GM23248 (cell line): ENCODE measurements around the gene RAI1. TPM values are rescaled to one million over a fixed set of nuclear protein-coding genes. Genes with fewer than 3 reads are reported as not detected.
A peak's percentile ranks its signal among the peaks of the same experiment; 100 is the strongest.

Experiments
- DNase-seq: peaks from one replicate; pipeline ENCODE4 v3.0.0-alpha.2; 2015
- H2AFZ ChIP-seq: fragments of 200-600 bp; sonication (generic); 2 replicates; pipeline ENCODE4 v1.6.1; 2016; ENCODE audit warnings: antibody characterized with exemption
- H3F3A ChIP-seq: fragments of 200-600 bp; sonication (generic); 2 replicates; pipeline ENCODE4 v1.6.1; 2016; ENCODE audit warnings: mild to moderate bottlenecking, antibody characterized with exemption, mixed run types; ENCODE audit not compliant: insufficient read depth
- H3K27ac ChIP-seq: fragments of 200-600 bp; sonication (generic); 2 replicates; pipeline ENCODE4 v1.5.1; 2016; ENCODE audit warnings: mild to moderate bottlenecking
- H3K27me3 ChIP-seq: fragments of 200-600 bp; sonication (generic); replicated peaks from 2 replicates; pipeline ENCODE4 v1.6.1; 2016; ENCODE audit warnings: mild to moderate bottlenecking; ENCODE audit not compliant: insufficient read depth
- H3K36me3 ChIP-seq: fragments of 200-600 bp; sonication (generic); 2 replicates; pipeline ENCODE4 v1.6.1; 2016; ENCODE audit warnings: low read depth, mild to moderate bottlenecking
- H3K4me1 ChIP-seq: fragments of 200-600 bp; sonication (generic); 2 replicates; pipeline ENCODE4 v1.6.1; 2016; ENCODE audit warnings: mild to moderate bottlenecking; ENCODE audit not compliant: insufficient read depth
- H3K4me2 ChIP-seq: fragments of 200-600 bp; sonication (generic); one replicate; pipeline ENCODE4 v1.6.1; 2016; ENCODE audit warnings: mild to moderate bottlenecking; ENCODE audit not compliant: unreplicated experiment
- H3K4me3 ChIP-seq: fragments of 200-600 bp; sonication (generic); 2 replicates; pipeline ENCODE4 v1.5.1; 2016; ENCODE audit warnings: mild to moderate bottlenecking
- H3K79me2 ChIP-seq: fragments of 200-600 bp; sonication (generic); 2 replicates; pipeline ENCODE4 v1.6.1; 2016; ENCODE audit warnings: mild to moderate bottlenecking; ENCODE audit not compliant: insufficient read depth
- H3K9ac ChIP-seq: fragments of 200-600 bp; sonication (generic); 2 replicates; pipeline ENCODE4 v1.6.1; 2016; ENCODE audit warnings: mild to moderate bottlenecking
- H3K9me2 ChIP-seq: fragments of 200-600 bp; sonication (generic); 2 replicates; pipeline ENCODE4 v1.6.1; 2016; ENCODE audit warnings: mixed run types, mild to moderate bottlenecking, moderate library complexity; ENCODE audit not compliant: insufficient read depth
- H3K9me3 ChIP-seq: fragments of 200-600 bp; sonication (generic); one replicate; pipeline ENCODE4 v1.6.1; 2017; ENCODE audit warnings: low read depth
- H4K20me1 ChIP-seq: fragments of 200-600 bp; sonication (generic); 2 replicates; pipeline ENCODE4 v1.6.0; 2016; ENCODE audit not compliant: insufficient read depth
- EZH2 ChIP-seq: fragments of 200-600 bp; sonication (generic); IDR thresholded peaks from 2 replicates; pipeline ENCODE4 v1.6.1; 2018; ENCODE audit warnings: antibody characterized with exemption, mild to moderate bottlenecking; ENCODE audit not compliant: insufficient read depth, poor library complexity, severe bottlenecking
- EZH2phosphoT487 ChIP-seq: fragments of 200-600 bp; sonication (generic); IDR thresholded peaks from 2 replicates; pipeline ENCODE4 v1.6.1; 2018; ENCODE audit warnings: antibody characterized with exemption, moderate library complexity, mild to moderate bottlenecking, low read depth; ENCODE audit not compliant: insufficient read depth
- WGBS, 2 experiments: methylation state at CpG; one replicate each; pipeline ENCODE4 v1.1.6; 2015 to 2017; ENCODE audit warnings: low lambda C conversion rate in 2 of 2, low coverage in 1 of 2; ENCODE audit errors: missing lambda C conversion rate in 2 of 2; 5-methylcytosine and 5-hydroxymethylcytosine counted together
- in situ Hi-C: fragments of 300-500 bp; cut with MboI; formaldehyde crosslinking; loops from 2 replicates; pipeline ENCODE4 v1.15.0; 2020
- polyA plus RNA-seq: library from polyadenylated mRNA; unstranded; fragments of >200 nt; fragmentation: Nextera tagmentation; extraction: Ambion mirVana; gene quantifications from 2 replicates; pipeline ENCODE4 v1.2.1, GENCODE V29; 2016
- total RNA-seq: library from RNA; depleted of rRNA; stranded (reverse); fragments of >200 nt; shearing (Covaris generic); gene quantifications from 2 replicates; pipeline ENCODE4 v1.2.3, GENCODE V29; 2014

Gene RAI1
- total and polyA plus RNA-seq, 2 experiments from 2014 or later, result 5.2 to 9.1 TPM

DNA sequence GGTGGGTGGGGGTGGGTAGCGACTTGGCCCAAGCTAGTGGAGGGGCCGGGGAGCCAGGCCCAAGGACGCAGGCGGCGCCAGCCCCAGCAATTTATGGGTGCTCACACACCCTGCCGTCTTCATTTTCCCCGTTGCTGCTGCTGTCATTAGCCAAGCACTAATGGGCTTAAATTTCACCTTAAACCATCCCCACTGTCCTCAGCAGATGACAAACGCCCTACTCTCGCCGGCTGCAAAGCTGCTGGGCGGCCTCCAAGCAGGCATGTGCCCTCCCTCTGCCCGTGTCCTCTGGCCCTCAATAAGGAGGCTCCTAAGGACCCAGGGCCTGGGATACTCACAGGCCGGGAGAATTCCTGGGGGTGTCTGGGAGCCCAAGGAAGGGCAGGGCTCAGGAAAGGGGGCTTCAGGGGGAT is 89.4 kb downstream of the RAI1 start:
- H3F3A ChIP-seq, result no peaks in the 10 kb centered on the region
- no peak overlapping the region for H2AFZ ChIP-seq
- no peaks in the 10 kb centered on the region for H3K4me1 ChIP-seq
- H3K4me2 ChIP-seq, result no peak overlapping the region
- H3K4me3 ChIP-seq, result no peak overlapping the region
- in situ Hi-C loops, result no loop called here
- WGBS, 2 experiments, result 83 to 92% methylated on average over 6 to 13 of the region's 13 CpGs
- no peak overlapping the region for H3K9ac ChIP-seq
- peaks cover 60% of the 10 kb centered on the region for H3K79me2 ChIP-seq
- H3K27ac ChIP-seq, result no peak overlapping the region
- H3K36me3 ChIP-seq, result no peaks in the 10 kb centered on the region
- no peaks in the 10 kb centered on the region for H3K9me3 ChIP-seq
- H3K9me2 ChIP-seq, result no peaks in the 10 kb centered on the region
- no peak for DNase-seq
- TF ChIP-seq EZH2 (no peak), EZH2phosphoT487 (no peak)
- H3K27me3 ChIP-seq, result no peaks in the 10 kb centered on the region
- H4K20me1 ChIP-seq, result no peaks in the 10 kb centered on the region

DNA sequence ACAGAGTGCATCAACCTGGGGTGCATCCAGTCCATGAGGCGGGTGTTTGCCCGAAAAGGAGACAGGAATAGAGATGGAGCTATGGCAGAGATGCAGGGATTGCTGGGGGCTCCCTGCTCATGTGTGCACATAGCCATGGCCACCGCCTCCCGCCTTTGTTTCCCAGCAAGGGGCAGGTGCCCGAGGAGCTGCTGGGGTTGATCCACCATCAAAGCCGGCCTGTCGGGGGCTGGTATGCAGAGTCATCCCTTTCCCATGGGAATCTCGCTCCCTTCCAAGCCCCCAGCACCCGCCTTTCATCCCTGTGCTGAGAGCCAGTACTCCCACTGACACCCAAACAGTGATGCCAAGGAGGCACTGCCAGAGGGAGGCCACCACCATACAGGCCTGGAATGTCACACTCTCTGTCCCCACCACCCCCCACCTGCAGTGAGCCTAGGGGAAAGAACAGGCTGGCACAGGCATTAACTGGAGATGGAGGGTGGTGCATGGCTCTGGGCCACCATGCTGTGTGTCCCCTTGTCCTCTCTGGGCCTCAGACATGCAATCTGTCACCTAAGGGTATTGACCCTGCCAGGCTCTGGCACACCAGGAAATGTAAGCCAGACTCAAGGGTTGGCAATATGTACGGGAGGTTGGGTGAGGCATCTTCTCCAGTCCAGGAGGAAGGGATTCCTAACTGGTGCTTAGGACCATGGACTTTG is 90.4 kb downstream of the RAI1 start:
- Histone ChIP-seq H3K27ac (no peak overlapping the region), H3K36me3 (no peaks in the 10 kb centered on the region), H3K27me3 (no peaks in the 10 kb centered on the region), H3K4me1 (no peaks in the 10 kb centered on the region), H3K4me2 (no peak overlapping the region), H3K9ac (no peak overlapping the region), H3K9me2 (no peaks in the 10 kb centered on the region), H3F3A (no peaks in the 10 kb centered on the region), H2AFZ (no peak overlapping the region), H3K4me3 (no peak overlapping the region), H3K9me3 (no peaks in the 10 kb centered on the region), H3K79me2 (peaks cover 56% of the 10 kb centered on the region), H4K20me1 (no peaks in the 10 kb centered on the region)
- TF ChIP-seq EZH2 (no peak), EZH2phosphoT487 (no peak)
- in situ Hi-C loops, result no loop called here
- no peak for DNase-seq
- 82 to 84% methylated on average over 9 to 10 of the region's 10 CpGs for WGBS, 2 experiments

DNA sequence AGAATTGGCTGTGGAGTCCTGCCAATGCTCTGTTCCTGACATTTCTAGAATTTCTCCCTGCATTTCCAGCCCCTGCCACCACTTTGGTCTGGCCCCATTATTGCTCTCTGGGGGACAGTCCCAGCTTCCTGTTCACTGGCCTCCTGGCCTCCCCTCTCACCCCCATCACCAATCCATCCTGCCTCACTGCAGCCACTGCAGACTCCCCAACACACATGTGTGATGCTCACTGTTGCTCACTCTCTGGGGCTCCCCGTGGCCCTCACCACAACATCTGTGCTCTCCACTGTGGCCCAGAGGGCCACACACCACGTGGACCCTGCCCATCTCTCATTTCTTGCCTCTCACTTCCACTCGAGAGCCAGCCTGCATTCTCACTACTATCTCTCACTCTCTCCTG is 91.0 kb downstream of the RAI1 start:
- WGBS, 2 experiments, result 73 to 84% methylated on average over 3 of the region's 3 CpGs
- TF ChIP-seq EZH2 (no peak), EZH2phosphoT487 (no peak)
- Histone ChIP-seq H3K4me1 (no peaks in the 10 kb centered on the region), H3K9me2 (no peaks in the 10 kb centered on the region), H3K79me2 (peaks cover 52% of the 10 kb centered on the region), H4K20me1 (no peaks in the 10 kb centered on the region), H3K4me3 (no peak overlapping the region), H3K9ac (no peak overlapping the region), H3F3A (no peaks in the 10 kb centered on the region), H3K27me3 (no peaks in the 10 kb centered on the region), H3K4me2 (no peak overlapping the region), H3K27ac (no peak overlapping the region), H2AFZ (no peak overlapping the region), H3K36me3 (no peaks in the 10 kb centered on the region), H3K9me3 (no peaks in the 10 kb centered on the region)
- in situ Hi-C loops, result no loop called here
- no peak for DNase-seq

DNA sequence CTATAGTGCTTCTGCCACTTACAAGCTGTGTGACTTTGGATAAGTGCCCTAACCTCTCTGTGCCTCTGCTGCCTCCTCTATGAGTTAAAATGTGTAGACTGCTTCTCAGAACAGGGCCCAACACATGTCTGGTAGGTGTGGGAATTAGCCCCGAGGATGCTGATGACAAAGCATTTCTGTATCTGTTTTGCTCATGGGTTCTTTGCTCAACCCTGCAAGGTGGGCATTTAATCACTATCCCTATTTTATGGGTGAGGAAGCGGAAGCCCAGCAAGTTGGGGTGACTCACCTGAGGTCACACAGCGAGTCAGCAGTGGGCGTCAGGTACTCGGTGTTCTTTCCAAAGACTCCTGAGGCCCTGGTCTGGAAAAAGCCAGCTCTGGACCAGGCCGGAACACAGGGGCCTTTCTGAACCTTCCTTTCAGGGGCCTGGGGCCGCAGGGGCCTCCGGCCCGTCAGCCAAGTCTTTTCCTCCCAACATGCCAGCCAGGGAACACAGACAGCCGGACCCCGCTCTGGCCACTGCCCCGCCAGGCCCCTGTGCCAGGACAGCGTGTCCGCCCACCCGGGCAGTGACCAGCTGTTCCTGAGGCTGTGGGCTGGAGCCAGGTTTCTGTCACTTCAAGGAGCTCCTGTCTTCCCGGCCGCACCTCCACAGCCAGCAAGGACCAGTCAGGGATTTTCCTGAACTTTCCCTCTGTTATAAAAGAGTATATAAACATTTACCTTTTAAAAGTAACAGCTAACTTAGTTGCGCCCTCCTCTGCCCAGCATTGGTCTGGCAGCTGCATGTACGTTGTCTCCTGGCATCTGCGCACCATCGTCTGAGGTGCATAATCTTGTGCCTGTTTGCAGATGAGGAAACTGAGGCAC is 93.0 kb downstream of the RAI1 start:
- WGBS, 2 experiments, result 59% methylated on average over 18 to 21 of the region's 21 CpGs
- Histone ChIP-seq H3K4me1 (no peaks in the 10 kb centered on the region), H3K36me3 (no peaks in the 10 kb centered on the region), H2AFZ (no peak overlapping the region), H3K27ac (peak overlapping the region; percentile 33; the same call in 1 of the 2 replicates), H3K4me3 (no peak overlapping the region), H4K20me1 (no peaks in the 10 kb centered on the region), H3K79me2 (peaks cover 31% of the 10 kb centered on the region), H3K9me3 (no peaks in the 10 kb centered on the region), H3K9me2 (no peaks in the 10 kb centered on the region), H3K4me2 (no peak overlapping the region), H3F3A (no peaks in the 10 kb centered on the region; the same call in 1 of the 2 replicates), H3K9ac (peak overlapping the region; percentile 32; the same call in 1 of the 2 replicates), H3K27me3 (no peaks in the 10 kb centered on the region)
- in situ Hi-C loops, result no loop called here
- peak; percentile 62 for DNase-seq
- TF ChIP-seq EZH2phosphoT487 (no peak), EZH2 (no peak)
